NCI-H2227 (cell line): ENCODE results near the gene CDKN2AIPNL.
"Not testable (repeated sequence)": the region's sequence is repeated elsewhere in the genome, so short reads cannot be mapped to it uniquely, and the experiment has no call there.

Source experiments
- DNase-seq: peaks from one replicate; lab custom pipeline; 2025; ENCODE audit not compliant: unreplicated experiment; lab: John Stamatoyannopoulos, UW

CDKN2AIPNL gene

GRCh38 chr5:134438721-134439123 lies 27.0 kb upstream of the CDKN2AIPNL start:
- DNase-seq = no peak

GRCh38 chr5:134437847-134438581 lies 26.3 kb upstream of the CDKN2AIPNL start:
- DNase-seq = no peak

GRCh38 chr5:134437340-134437846 lies 25.7 kb upstream of the CDKN2AIPNL start:
- DNase-seq = no peak

GRCh38 chr5:134436523-134437339 lies 25.1 kb upstream of the CDKN2AIPNL start:
- peak; percentile 78 for DNase-seq

GRCh38 chr5:134435560-134435959 lies 23.9 kb upstream of the CDKN2AIPNL start:
- no peak for DNase-seq

GRCh38 chr5:134432677-134433359 lies 21.1 kb upstream of the CDKN2AIPNL start:
- no peak for DNase-seq

- no peak for DNase-seq
Observed at GRCh38 chr5:134432174-134432573, 20.5 kb upstream of the CDKN2AIPNL start.

GRCh38 chr5:134430001-134430569 lies 18.4 kb upstream of the CDKN2AIPNL start:
- no peak for DNase-seq

GRCh38 chr5:134427540-134428041 lies 15.9 kb upstream of the CDKN2AIPNL start:
- no peak for DNase-seq

GRCh38 chr5:134426361-134426760 lies 14.7 kb upstream of the CDKN2AIPNL start:
- no peak for DNase-seq

- DNase-seq = no peak
Observed at GRCh38 chr5:134423376-134423775, 11.7 kb upstream of the CDKN2AIPNL start.

GRCh38 chr5:134422791-134423365 lies 11.2 kb upstream of the CDKN2AIPNL start:
- DNase-seq = no peak

- DNase-seq = not testable (repeated sequence)
Observed at GRCh38 chr5:134421038-134421437, 9.4 kb upstream of the CDKN2AIPNL start.

- DNase-seq = no peak
Observed at GRCh38 chr5:134420343-134420742, 8.7 kb upstream of the CDKN2AIPNL start.

- DNase-seq = no peak
Observed at GRCh38 chr5:134418958-134419357, 7.3 kb upstream of the CDKN2AIPNL start.

GRCh38 chr5:134417707-134418106 lies 6.0 kb upstream of the CDKN2AIPNL start:
- DNase-seq = no peak

- no peak for DNase-seq
Observed at GRCh38 chr5:134413046-134413445, 1.4 kb upstream of the CDKN2AIPNL start.

GRCh38 chr5:134411228-134411545 lies 494 bp downstream of the CDKN2AIPNL start:
- DNase-seq = no peak

- peak; percentile 2 for DNase-seq
Observed at GRCh38 chr5:134410822-134411221, 859 bp downstream of the CDKN2AIPNL start.

GRCh38 chr5:134409321-134409720 lies 2.4 kb downstream of the CDKN2AIPNL start:
- no peak for DNase-seq

- DNase-seq = no peak
Observed at GRCh38 chr5:134406390-134406789, 5.3 kb downstream of the CDKN2AIPNL start.
